IPS-18c (cell line): Measurements from ENCODE around the gene GALNT5.

Source experiments
- H3K4me3 ChIP-seq: 2 replicates; pipeline ENCODE4 v1.7.0; 2013; ENCODE audit warnings: low read depth, mild to moderate bottlenecking, low read length, moderate library complexity; ENCODE audit not compliant: insufficient read depth
- H3K9me3 ChIP-seq: one replicate; pipeline ENCODE4 v1.6.1; 2013; ENCODE audit warnings: mild to moderate bottlenecking, low read length, moderate library complexity; ENCODE audit not compliant: control insufficient read depth, insufficient read depth

GALNT5 gene

DNA sequence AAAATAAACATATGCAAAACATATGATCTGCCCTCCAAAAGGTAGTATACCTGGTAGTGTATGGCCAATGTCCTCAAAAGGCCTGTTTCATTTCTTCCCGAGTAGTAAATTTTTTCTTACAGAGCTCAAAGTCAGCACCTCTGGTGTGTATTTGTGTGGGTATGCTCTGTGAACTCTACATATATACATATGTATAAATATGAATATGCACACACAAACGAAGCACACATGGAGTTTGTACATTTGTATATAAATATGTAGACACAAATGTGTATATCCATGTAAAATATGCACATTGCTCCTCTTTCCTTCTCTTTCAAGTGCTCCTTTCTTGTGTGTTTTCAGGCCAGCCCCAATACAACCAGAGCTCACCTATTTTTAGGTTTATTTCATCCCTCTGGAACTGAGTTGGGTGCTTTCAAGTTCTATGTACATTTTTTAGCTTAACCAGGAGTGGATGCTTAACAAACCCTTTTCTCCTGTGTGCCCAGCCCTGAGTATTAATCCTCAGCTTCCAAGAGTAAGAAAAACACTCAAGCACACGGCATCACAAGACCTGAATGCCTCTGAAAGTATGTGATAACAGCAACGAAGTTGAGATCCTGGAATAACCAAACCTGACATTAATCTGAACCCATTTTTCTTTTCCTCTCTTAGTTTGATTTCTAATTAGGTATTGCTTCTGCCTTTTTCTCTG, 12.2 kb upstream of the GALNT5 start:
- no peaks in the 10 kb centered on the region for H3K9me3 ChIP-seq

DNA sequence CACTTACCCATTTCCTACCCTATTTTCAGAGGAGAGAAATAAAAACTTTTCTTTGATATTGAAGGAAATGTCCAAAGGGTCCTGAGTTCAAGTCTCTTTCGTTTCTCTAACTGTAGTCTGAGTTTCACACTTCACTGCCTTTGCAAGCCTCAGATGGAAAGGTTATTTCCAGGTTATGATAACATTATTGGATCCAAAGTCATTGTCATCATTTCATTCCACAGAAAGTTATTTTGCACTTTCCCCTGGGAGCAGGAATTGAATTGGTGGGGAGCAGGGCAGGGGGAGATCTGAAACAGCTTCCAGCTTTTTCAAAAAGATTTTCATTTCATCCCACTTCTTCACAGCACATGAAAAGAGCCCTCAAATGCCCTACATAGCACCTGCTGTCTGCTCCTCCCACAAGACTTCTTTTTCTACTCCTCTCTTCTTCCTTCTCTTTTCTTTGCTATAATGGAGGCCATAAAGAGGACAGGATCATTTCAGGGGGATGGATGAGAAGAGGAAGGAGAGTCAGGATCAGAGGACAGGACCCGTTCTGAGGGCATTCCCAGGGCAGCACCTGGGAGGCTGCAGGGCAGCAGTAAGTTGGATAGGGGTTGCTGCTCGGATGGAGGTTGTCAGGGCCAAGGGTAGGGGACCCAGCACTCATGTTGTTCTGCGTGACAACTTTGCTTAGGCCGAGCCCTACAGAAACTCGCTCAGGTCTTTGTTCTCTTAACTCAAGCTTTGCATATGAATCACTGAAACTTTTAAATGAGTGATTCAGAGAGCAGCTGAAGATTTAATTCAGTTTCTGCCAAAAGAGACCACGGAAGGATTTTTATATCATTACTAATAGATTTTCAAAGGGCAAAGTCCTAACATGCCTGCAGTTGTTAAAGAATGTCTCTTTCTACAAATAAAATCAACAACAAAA, 11.4 kb upstream of the GALNT5 start:
- H3K4me3 ChIP-seq, result no peak overlapping the region
- H3K9me3 ChIP-seq, result no peaks in the 10 kb centered on the region

More for the DNA sequence above, 12.2 kb upstream of the GALNT5 start:
- H3K4me3 ChIP-seq, result no peak overlapping the region

DNA sequence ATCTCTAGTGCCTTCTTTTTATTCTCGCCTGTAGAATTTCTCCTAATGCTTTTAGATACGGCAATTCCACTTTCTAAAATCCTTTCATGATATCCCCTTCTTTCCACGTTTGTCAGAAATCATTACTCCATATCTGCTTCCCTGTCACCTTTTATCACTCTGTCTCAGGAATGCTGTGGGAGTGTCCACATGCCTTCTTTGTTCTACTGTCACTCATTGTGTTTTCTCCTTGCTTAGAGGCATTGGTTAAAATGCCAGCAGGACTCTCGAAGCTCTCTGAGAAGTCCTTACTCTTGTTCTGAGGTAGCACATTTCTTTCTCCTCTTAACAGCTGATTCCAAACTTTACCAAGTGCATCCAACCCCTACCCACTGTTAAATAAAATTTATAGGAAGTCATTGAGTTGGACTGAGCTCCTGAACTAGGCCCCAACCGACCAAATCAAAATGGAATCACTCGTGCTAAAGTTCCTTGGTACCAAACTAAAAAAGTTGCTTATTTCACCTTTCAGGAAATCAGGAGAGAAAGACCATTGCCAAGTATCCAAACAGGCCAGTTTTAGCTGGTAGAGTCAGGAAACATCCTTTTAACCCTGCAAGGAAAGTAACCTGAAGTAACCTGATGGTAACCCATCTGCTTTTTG, 10.6 kb upstream of the GALNT5 start:
- no peak overlapping the region; the same call in 1 of the 2 replicates for H3K4me3 ChIP-seq
- no peaks in the 10 kb centered on the region for H3K9me3 ChIP-seq

DNA sequence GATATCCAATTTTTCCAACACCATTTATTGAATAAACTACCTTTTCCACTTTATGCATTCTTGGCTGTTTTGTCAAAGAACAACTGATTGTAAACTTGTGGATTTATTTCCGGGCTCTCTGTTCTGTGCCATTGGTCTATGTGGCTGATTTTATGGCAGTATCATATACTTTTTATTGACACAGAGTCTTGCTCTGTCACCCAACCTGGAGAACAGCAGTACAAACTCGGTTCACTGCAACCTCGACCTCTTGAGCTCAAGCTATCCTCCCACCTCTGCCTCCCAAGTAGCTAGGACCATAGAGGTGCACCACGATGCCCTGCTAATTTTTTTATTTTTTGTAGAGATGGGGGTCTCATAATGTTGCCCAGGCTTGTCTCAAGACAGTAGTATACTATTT, 6.7 kb upstream of the GALNT5 start:
- H3K9me3 ChIP-seq, result no peaks in the 10 kb centered on the region
- H3K4me3 ChIP-seq, result no peak overlapping the region

DNA sequence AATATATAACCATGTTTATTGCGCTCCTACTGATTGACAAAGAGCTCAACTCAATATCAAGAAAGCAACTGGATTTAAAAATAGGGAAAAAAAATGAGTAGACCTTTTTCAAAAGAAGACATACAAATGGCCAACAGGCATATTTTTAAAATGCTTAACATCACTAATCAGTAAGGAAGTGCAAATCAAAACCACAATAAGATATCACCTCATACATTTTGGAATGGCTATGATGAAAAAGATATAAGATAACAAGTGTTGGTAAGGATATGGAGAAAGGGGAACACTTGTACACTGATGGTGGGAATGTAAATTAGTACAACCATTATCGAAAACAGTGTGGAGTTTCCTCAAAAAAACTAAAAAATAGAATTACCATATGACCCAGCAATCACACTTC, 5.6 kb upstream of the GALNT5 start:
- Histone ChIP-seq H3K9me3 (no peaks in the 10 kb centered on the region), H3K4me3 (no peak overlapping the region)

DNA sequence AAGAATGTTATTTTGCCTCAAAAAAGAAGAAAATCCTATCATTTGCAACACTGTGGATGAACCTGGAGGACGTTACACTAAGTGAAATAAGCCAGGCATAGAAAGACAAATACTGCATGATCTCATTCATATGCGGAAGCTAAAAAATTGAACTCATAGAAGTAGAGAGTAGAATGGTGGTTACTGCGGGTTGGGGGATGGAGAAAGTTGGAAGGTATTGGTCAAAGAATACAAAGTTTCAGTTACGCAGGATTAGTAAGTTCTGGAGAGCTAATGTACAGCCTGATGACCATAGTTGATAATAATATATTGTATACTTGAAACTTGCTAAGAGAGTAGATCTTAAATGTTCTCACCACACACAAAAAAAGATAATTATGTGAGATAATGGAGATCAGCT, 5.0 kb upstream of the GALNT5 start:
- no peaks in the 10 kb centered on the region for H3K9me3 ChIP-seq
- no peak overlapping the region for H3K4me3 ChIP-seq

DNA sequence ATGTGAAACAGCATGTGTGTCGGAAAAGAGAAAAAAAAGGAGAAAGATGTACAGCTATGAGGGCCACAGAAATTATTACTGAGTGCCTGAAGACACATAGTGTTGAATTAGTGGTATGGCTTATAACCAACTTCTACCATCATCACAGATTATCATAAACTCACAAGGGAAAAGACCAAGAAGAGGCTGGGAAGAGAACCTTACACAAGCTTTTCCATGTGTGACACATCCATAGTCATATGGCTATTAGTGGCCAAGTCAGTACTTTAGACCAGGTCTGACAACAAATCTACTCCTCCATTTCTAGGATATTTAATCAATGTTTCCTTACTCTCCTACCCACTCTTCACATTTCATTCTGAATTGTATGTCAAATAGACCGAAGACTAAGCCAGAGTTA, 3.5 kb upstream of the GALNT5 start:
- H3K4me3 ChIP-seq, result no peak overlapping the region
- H3K9me3 ChIP-seq, result no peaks in the 10 kb centered on the region

DNA sequence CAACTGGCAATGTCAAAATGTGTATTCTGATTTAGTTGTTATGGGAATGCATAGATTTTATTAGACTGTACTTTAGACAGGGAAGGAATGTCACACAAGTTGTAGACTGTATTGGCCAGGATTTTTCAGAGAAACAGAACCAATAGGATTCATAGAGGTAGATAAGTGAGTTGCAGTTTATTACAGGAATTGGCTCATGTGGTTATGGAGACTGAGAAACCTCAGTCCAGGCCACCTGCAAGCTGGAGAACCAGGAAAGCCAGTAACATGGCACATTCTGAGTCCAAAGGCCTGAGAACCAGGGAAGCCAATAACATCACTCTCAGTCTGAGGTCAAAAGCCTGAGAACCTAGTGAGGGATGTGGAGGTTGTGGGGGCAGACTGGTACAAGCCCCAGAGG, 1.8 kb upstream of the GALNT5 start:
- Histone ChIP-seq H3K9me3 (no peaks in the 10 kb centered on the region), H3K4me3 (no peak overlapping the region)

DNA sequence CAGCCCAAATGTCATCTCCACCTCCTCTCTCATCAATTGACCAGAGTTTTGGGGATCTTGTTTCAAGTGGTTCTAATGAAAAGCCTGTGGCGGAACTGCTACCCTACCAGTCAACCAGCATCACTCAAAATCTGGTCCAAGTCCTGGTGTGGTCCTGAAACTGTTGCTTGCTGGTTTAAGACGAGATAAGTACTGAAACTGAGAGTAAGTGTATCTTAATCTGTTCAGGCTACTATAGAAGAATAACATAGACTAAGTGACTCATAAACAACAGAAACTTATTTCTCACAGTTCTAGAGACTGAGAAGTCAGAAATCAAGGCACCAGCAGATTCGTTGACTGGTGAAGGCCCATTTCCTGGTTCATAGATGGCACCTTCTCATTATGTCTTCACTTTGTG, 879 bp upstream of the GALNT5 start:
- no peak overlapping the region for H3K4me3 ChIP-seq
- H3K9me3 ChIP-seq, result no peaks in the 10 kb centered on the region

DNA sequence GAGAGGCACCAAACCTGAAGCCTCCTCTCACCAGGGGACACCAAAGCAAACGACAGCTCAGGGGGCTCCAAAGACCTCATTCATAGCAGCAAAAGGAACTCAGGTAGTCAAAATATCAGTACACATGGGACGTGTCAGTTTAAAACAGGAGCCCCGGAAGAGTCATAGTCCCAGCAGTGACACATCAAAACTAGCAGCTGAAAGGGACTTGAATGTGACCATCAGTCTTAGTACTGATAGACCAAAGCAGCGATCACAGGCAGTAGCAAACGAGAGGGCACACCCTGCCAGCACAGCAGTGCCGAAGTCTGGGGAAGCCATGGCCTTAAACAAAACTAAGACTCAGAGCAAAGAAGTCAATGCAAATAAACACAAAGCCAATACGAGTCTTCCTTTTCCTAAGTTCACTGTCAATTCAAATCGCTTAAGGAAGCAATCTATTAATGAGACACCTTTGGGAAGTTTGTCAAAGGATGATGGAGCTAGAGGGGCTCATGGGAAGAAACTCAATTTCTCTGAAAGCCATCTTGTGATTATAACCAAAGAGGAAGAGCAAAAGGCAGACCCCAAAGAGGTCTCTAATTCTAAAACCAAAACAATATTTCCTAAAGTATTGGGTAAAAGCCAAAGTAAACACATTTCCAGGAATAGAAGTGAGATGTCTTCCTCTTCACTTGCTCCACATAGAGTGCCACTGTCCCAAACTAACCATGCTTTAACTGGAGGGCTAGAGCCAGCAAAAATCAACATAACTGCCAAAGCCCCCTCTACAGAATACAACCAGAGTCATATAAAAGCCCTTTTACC, 1.2 kb downstream of the GALNT5 start:
- no peak overlapping the region for H3K4me3 ChIP-seq
- no peaks in the 10 kb centered on the region for H3K9me3 ChIP-seq

DNA sequence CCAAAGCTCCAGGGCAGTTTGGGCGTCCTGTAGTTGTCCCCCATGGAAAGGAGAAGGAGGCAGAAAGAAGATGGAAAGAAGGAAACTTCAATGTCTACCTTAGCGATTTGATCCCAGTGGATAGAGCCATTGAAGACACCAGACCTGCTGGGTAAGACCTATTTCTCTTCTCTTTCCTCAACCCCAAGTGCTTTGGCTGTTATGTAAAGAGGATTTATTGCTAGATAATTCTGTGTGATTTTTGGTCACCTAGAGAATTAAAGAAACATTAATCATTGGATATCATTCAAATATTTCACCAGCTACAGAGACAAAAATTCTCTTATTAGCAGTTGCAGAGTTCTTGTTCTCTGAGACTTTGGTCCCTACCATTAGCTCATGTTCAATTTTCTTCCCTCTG, 1.9 kb downstream of the GALNT5 start:
- H3K4me3 ChIP-seq, result no peak overlapping the region
- H3K9me3 ChIP-seq, result no peaks in the 10 kb centered on the region

DNA sequence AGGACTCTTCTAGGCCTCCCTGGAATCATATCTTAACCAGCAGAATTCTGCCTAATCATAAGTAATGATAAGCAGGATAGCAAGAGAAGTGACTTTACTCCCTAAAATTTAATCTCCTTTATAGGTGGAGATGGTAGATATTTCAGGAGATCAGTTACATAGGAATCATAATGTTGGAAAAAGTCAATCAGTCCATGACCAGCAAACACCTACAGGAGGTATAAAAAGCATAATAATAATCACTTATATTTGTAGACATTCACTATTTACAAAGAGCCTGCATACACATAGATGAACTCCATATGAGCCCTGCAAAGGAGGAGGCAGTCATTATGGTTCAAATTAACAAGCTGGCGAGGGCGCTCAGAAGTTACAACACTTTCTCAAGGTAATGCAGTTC, 2.5 kb downstream of the GALNT5 start:
- Histone ChIP-seq H3K4me3 (no peak overlapping the region), H3K9me3 (no peaks in the 10 kb centered on the region)

DNA sequence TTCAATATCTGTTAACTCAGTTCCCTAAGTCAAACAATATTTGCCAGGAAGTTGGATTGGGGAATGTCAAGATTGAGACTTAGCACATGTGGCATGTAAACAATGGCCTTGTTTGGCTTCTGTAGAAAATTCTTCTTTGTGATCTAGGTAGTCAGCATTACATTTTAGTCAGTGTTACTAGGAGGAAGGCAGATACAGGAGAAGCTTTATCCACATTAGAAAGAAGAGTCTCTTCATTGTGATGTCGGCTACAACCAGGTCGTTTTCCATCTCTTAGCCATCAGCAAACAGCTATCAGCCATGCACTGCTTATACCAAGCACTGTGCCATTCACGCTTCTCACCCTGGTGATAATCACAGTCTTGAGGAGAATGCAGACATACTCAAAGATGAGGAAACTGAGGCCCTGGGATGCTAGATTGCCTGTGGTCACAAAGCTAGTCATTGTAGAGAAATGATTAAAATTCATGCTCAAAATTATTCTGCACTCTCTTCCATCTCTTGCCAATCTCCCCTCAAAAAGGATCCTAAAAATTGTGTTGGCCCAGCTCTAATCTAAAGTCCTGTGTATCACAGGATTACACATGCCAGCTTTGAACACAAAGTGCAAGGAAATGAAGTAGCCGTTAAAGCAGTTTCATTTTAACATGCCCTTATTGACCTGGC, 3.2 kb downstream of the GALNT5 start:
- Histone ChIP-seq H3K9me3 (no peaks in the 10 kb centered on the region), H3K4me3 (no peak overlapping the region)

DNA sequence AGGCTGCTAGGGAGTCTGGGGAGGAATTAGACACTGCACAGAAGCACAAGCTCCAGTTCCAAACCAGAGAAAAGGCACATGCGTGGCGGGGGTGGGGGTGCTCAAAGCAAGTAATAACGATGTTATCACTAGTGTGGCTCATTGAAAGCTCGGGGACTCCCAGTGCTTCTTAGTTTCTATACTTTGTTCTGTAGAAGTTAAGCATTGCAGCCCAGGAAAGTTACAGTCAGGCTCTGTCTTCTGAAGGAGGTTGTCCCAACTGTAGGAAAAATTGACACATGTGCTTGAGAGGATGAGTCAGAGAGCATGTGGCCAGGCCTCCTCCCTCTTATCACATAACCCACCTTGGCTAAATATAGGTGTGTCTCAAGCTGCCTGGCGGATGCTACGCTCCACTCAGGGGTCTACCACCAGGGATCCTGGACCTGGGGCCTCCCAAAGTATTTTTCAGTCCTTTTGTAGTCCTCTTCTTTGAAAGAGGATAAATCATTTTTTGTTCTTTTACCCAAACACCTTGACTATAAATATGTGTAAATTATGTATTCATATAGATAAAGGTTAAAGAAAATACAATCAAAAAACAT, 3.8 kb downstream of the GALNT5 start:
- no peak overlapping the region for H3K4me3 ChIP-seq

DNA sequence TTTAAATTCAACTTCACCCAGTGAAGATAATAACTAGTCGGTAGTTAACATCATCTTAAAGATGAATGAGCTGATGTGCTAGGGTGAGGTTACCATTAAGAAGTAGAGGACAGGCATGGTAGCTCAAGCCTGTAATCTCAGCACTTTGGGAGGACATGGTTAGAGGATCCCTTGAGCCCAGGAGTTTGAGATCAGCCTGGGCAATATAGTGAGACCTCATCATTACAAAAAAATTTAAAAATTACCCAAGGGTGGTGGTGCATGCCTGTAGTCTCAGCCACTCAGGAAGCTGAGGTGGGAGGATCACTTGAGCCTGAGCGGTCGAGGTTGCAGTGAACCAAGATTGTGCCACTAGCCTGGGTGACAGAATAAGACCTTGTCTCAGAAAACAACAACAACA, 4.7 kb downstream of the GALNT5 start:
- Histone ChIP-seq H3K4me3 (no peak overlapping the region), H3K9me3 (no peaks in the 10 kb centered on the region)

More for the DNA sequence above, 3.8 kb downstream of the GALNT5 start:
- no peaks in the 10 kb centered on the region for H3K9me3 ChIP-seq

DNA sequence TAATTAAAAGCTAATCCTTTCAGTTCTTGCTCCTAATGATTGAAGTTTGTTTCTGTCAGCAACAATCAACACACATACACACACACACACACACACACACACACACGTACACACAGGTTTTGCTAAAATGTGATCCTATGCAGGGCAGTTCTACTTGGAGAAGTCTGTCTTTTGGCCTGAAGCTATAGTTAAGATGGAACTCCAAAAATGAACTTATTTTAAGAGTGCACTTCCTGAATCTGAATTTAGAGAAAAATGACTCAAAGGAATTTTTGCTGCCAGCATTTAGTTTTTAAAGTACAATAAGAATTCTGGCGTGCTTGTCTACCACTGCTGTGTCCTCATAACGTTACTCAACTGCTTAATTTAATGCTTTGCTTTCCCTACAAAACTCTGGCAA, 6.6 kb downstream of the GALNT5 start:
- Histone ChIP-seq H3K4me3 (no peak overlapping the region), H3K9me3 (no peaks in the 10 kb centered on the region)
